Subcutaneous adipose tissue (tissue), 4 donors: Measurements from ENCODE around the gene GAS2L3. TPM values are rescaled to one million over a fixed set of nuclear protein-coding genes. Genes with fewer than 3 reads are reported as not detected.

Source experiments
- CTCF ChIP-seq: fragments of 450-650 bp; IDR thresholded peaks from one replicate; pipeline ENCODE4 v1.5.1; 2016; ENCODE audit warnings: low read depth, mild to moderate bottlenecking, control low read depth, antibody characterized with exemption, moderate library complexity
- total RNA-seq, 4 donors: library from RNA; depleted of rRNA; stranded (reverse); fragments of >200 nt; gene quantifications; one replicate each; pipeline ENCODE4 v1.1.0, GENCODE V29; 2016

GAS2L3 gene
- total RNA-seq, 4 donors from 2014 or later: 4.0 to 27.0 (median 11.0) TPM

GRCh38 chr12:100651108-100651507, 77.6 kb downstream of the GAS2L3 start:
- no peak for TF ChIP-seq CTCF

GRCh38 chr12:100651694-100652093, 78.2 kb downstream of the GAS2L3 start:
- no peak for TF ChIP-seq CTCF

- TF ChIP-seq CTCF: no peak
These were observed 79.0 kb downstream of the GAS2L3 start for GRCh38 chr12:100652488-100652887.

- no peak for TF ChIP-seq CTCF
These were observed 82.7 kb downstream of the GAS2L3 start for GRCh38 chr12:100656141-100656540.

- no peak for TF ChIP-seq CTCF
These were observed 83.4 kb downstream of the GAS2L3 start for GRCh38 chr12:100656856-100657255.

GRCh38 chr12:100661300-100661951, 87.9 kb downstream of the GAS2L3 start:
- TF ChIP-seq CTCF: no peak

- TF ChIP-seq CTCF: no peak
These were observed 93.1 kb downstream of the GAS2L3 start for GRCh38 chr12:100666588-100666987.
